SU-DHL-6 (cell line): ENCODE results near the gene NUDC.

Source experiments
- EZH2phosphoT487 ChIP-seq: fragments of 200-600 bp; sonication (generic), shearing (Covaris generic); conservative IDR thresholded peaks from 2 replicates; pipeline ENCODE4 v1.6.1; 2018; ENCODE audit warnings: mild to moderate bottlenecking, antibody characterized with exemption, low read length, moderate library complexity, mixed read lengths
- TF ChIP-seq, protein P1 (sequence below): fragments of 200-600 bp; sonication (generic); IDR thresholded peaks from one replicate; pipeline ENCODE4 v1.5.1; 2017; ENCODE audit warnings: antibody characterized with exemption, mild to moderate bottlenecking, low read length, moderate library complexity; ENCODE audit not compliant: insufficient read depth, poor library complexity, severe bottlenecking

DNA sequence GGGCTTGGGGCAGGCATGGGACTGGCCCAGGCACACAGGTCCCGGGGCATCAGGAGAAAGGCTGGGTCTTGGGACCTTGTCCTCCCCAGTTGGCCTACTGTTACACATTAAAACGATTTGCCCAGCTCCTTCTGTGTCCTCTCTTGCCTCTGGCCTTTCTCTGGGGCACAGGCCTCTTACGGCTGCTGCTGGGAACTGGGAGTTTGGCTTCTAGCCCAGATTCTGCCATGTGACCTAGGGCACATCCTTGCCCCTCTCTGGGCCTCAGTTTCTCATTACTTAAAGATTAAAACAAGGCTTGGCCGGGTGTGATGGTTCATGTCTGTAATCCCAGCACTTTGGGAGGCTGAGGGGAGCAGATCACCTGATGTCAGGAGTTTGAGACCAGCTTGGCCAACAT is 24.7 kb downstream of the NUDC start:
- TF ChIP-seq, protein P1, sequence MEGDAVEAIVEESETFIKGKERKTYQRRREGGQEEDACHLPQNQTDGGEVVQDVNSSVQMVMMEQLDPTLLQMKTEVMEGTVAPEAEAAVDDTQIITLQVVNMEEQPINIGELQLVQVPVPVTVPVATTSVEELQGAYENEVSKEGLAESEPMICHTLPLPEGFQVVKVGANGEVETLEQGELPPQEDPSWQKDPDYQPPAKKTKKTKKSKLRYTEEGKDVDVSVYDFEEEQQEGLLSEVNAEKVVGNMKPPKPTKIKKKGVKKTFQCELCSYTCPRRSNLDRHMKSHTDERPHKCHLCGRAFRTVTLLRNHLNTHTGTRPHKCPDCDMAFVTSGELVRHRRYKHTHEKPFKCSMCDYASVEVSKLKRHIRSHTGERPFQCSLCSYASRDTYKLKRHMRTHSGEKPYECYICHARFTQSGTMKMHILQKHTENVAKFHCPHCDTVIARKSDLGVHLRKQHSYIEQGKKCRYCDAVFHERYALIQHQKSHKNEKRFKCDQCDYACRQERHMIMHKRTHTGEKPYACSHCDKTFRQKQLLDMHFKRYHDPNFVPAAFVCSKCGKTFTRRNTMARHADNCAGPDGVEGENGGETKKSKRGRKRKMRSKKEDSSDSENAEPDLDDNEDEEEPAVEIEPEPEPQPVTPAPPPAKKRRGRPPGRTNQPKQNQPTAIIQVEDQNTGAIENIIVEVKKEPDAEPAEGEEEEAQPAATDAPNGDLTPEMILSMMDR, result no peak
- no peak for TF ChIP-seq EZH2phosphoT487
